Esophagus squamous epithelium (tissue), 4 donors: Measurements from ENCODE around the gene EYS.

Experiments
- POLR2A ChIP-seq, 4 donors: fragments of 450-650 bp; IDR thresholded peaks; one replicate each; pipeline ENCODE4 v1.6.1; 2017; ENCODE audit warnings: antibody characterized with exemption in 4 of 4, mild to moderate bottlenecking in 4 of 4, moderate library complexity in 3 of 4
- TF ChIP-seq, protein P1 (sequence below), 6 experiments: fragments of 450-650 bp in 4 of 6; fragments of 200-600 bp in 2 of 6; sonication (generic) in 2 of 6; IDR thresholded peaks; one replicate each; pipeline ENCODE4 v1.5.1; 2016 to 2019; ENCODE audit warnings: antibody characterized with exemption in 6 of 6, mild to moderate bottlenecking in 4 of 6, moderate library complexity in 4 of 6

GRCh38 chr6:63793465-63794137 is 1913.4 kb downstream of the EYS start:
- TF ChIP-seq, protein P1, sequence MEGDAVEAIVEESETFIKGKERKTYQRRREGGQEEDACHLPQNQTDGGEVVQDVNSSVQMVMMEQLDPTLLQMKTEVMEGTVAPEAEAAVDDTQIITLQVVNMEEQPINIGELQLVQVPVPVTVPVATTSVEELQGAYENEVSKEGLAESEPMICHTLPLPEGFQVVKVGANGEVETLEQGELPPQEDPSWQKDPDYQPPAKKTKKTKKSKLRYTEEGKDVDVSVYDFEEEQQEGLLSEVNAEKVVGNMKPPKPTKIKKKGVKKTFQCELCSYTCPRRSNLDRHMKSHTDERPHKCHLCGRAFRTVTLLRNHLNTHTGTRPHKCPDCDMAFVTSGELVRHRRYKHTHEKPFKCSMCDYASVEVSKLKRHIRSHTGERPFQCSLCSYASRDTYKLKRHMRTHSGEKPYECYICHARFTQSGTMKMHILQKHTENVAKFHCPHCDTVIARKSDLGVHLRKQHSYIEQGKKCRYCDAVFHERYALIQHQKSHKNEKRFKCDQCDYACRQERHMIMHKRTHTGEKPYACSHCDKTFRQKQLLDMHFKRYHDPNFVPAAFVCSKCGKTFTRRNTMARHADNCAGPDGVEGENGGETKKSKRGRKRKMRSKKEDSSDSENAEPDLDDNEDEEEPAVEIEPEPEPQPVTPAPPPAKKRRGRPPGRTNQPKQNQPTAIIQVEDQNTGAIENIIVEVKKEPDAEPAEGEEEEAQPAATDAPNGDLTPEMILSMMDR (IDR thresholded peaks at IDR 0.05), result no peak
- TF ChIP-seq POLR2A (IDR thresholded peaks at IDR 0.05), result no peak
